H1 (cell line): Measurements from ENCODE around the gene EEF1AKMT1. TPM values are rescaled to one million over a fixed set of nuclear protein-coding genes. Genes with fewer than 3 reads are reported as not detected.

Experiments
- ATF3 ChIP-seq: IDR thresholded peaks from 2 replicates; pipeline ENCODE4 v1.6.1; 2011; ENCODE audit warnings: low read depth, mild to moderate bottlenecking, low read length; ENCODE audit not compliant: insufficient read depth
- CBX8 ChIP-seq: fragments of 300-800, 300-1000 bp; sonication (generic); IDR thresholded peaks from 2 replicates; pipeline ENCODE4 v1.7.1; 2016; ENCODE audit warnings: low read depth, low read length, borderline replicate concordance
- CHD7 ChIP-seq: fragments of 300-600 bp; sonication (generic); IDR thresholded peaks from 2 replicates; pipeline ENCODE4 v1.7.1; 2012; ENCODE audit warnings: low read length, moderate library complexity, mild to moderate bottlenecking, inconsistent platforms; ENCODE audit not compliant: insufficient replicate concordance
- NRF1 ChIP-seq: IDR thresholded peaks from 2 replicates; pipeline ENCODE4 v1.6.1; 2011; ENCODE audit warnings: mild to moderate bottlenecking, low read depth, low read length, improper control_type of control experiment
- RXRA ChIP-seq: IDR thresholded peaks from 2 replicates; pipeline ENCODE4 v1.6.1; 2011; ENCODE audit warnings: low read depth, mild to moderate bottlenecking, low read length, moderate library complexity; ENCODE audit not compliant: insufficient read depth
- TCF12 ChIP-seq: IDR thresholded peaks from 2 replicates; pipeline ENCODE4 v1.6.1; 2011; ENCODE audit warnings: low read depth, mild to moderate bottlenecking, low read length
- TEAD4 ChIP-seq: IDR thresholded peaks from 2 replicates; pipeline ENCODE4 v1.6.1; 2012; ENCODE audit warnings: low read depth, low read length, inconsistent platforms, mixed read lengths
- ZNF274 ChIP-seq: IDR thresholded peaks from 2 replicates; pipeline ENCODE4 v1.7.0; 2012; ENCODE audit warnings: low read length, borderline replicate concordance; ENCODE audit errors: extremely low read depth
- polyA plus RNA-seq, 7 experiments: library from polyadenylated mRNA; depleted of rRNA in 3 of 7; stranded (reverse) in 5 of 7; unstranded in 2 of 7; fragments of >200 nt in 5 of 7; fragments of 200-250 nt in 2 of 7; gene quantifications; 1 replicate in 5 of 7; 2 replicates in 1 of 7; 4 replicates in 1 of 7; pipeline versions ENCODE4 v1.2.1 to v1.2.3, GENCODE V29; 2011 to 2013; ENCODE audit warnings: missing spikeins in 2 of 7, mixed read lengths in 2 of 7
- total RNA-seq: library from RNA; stranded (reverse); fragmentation: NEBNext Ultra II Directional; extraction: Animal tissue kit (Norgen Biotek cat#: 25700); gene quantifications from 2 replicates; pipeline ENCODE4 v1.2.1, GENCODE V29; 2021

The EEF1AKMT1 gene
- total and polyA plus RNA-seq, 2 of the 8 experiments (the other 6 are each of a cell fraction or from before 2014, with no cell fraction given), result 3.1 to 4.1 TPM

GRCh38 chr13:20700288-20700687 lies 73.5 kb downstream of the EEF1AKMT1 start (continued):
- TF ChIP-seq CHD7 (no peak), RXRA (no peak), TEAD4 (no peak), NRF1 (no peak), CBX8 (no peak), ZNF274 (no peak), TCF12 (no peak), ATF3 (no peak)
